SK-N-SH treated with all-trans-retinoic acid at 6 μM for 48 hours (cell line): ENCODE results near the gene SLC2A6.
A peak's percentile ranks its signal among the peaks of the same experiment; 100 is the strongest.

Experiments used
- ATAC-seq: fragments of 200-7000 bp; cut with Tn5 transposase; 3 replicates; pipeline ENCODE4 v1.9.1; 2020; ENCODE audit warnings: mild to moderate bottlenecking, moderate library complexity
- BACH2 ChIP-seq: fragments of 250-450 bp; sonication (Bioruptor Pico); IDR thresholded peaks from 2 replicates; pipeline ENCODE4 v1.9.0; 2021; ENCODE audit warnings: mild to moderate bottlenecking, borderline replicate concordance
- CSDC2 ChIP-seq: fragments of 250-450 bp; sonication (Bioruptor Pico); IDR thresholded peaks from 2 replicates; pipeline ENCODE4 v1.5.0; 2020; ENCODE audit warnings: mild to moderate bottlenecking, moderate library complexity
- ESRRG ChIP-seq: fragments of 250-450 bp; sonication (Bioruptor Pico); IDR thresholded peaks from 2 replicates; pipeline ENCODE4 v1.6.1; 2021; ENCODE audit warnings: mild to moderate bottlenecking
- GLIS3 ChIP-seq: fragments of 250-450 bp; sonication (Bioruptor Pico); IDR thresholded peaks from 2 replicates; pipeline ENCODE4 v1.5.0; 2020; ENCODE audit warnings: mild to moderate bottlenecking, moderate library complexity
- ISL1 ChIP-seq: fragments of 250-450 bp; sonication (Bioruptor Pico); IDR thresholded peaks from 2 replicates; pipeline ENCODE4 v2.1.2; 2022; ENCODE audit warnings: mild to moderate bottlenecking, moderate library complexity
- POU6F1 ChIP-seq: fragments of 250-450 bp; sonication (Bioruptor Pico); IDR thresholded peaks from 2 replicates; pipeline ENCODE4 v1.8.0; 2021; ENCODE audit warnings: low read depth, mild to moderate bottlenecking, moderate library complexity, borderline replicate concordance
- PPARA ChIP-seq: fragments of 250-450 bp; sonication (Bioruptor Pico); IDR thresholded peaks from 2 replicates; pipeline ENCODE4 v1.5.0; 2020; ENCODE audit warnings: mild to moderate bottlenecking, borderline replicate concordance
- RARB ChIP-seq: fragments of 250-450 bp; sonication (Bioruptor Pico); IDR thresholded peaks from 2 replicates; pipeline ENCODE4 v1.8.0; 2021; ENCODE audit warnings: mild to moderate bottlenecking, moderate library complexity
- TSHZ2 ChIP-seq: fragments of 250-450 bp; sonication (Bioruptor Pico); IDR thresholded peaks from 2 replicates; pipeline ENCODE4 v1.5.0; 2020; ENCODE audit warnings: mild to moderate bottlenecking, moderate library complexity
- ZFP3 ChIP-seq: fragments of 250-450 bp; sonication (Bioruptor Pico); IDR thresholded peaks from 2 replicates; pipeline ENCODE4 v1.5.0; 2020; ENCODE audit warnings: mild to moderate bottlenecking, moderate library complexity
- ZFP30 ChIP-seq: fragments of 450-650 bp; formaldehyde crosslinking; IDR thresholded peaks from 2 replicates; pipeline ENCODE4 v1.5.0; 2022; ENCODE audit warnings: mild to moderate bottlenecking, moderate library complexity
- ZNF565 ChIP-seq: fragments of 450-650 bp; formaldehyde crosslinking; conservative IDR thresholded peaks from 2 replicates; pipeline ENCODE4 v1.5.0; 2020; ENCODE audit warnings: low read depth, mild to moderate bottlenecking, moderate library complexity
- ZNF70 ChIP-seq: fragments of 450-650 bp; formaldehyde crosslinking; IDR thresholded peaks from 2 replicates; pipeline ENCODE4 v1.5.0; 2020; ENCODE audit warnings: mild to moderate bottlenecking, moderate library complexity
- ZNF8 ChIP-seq: fragments of 450-650 bp; formaldehyde crosslinking; IDR thresholded peaks from 2 replicates; pipeline ENCODE4 v1.5.0; 2020; ENCODE audit warnings: mild to moderate bottlenecking, moderate library complexity
- TF ChIP-seq, protein P1 (sequence below): fragments of 250-450 bp; sonication (Bioruptor Pico); IDR thresholded peaks from 2 replicates; pipeline ENCODE4 v1.8.0; 2020; ENCODE audit warnings: mild to moderate bottlenecking, moderate library complexity, borderline replicate concordance
- TF ChIP-seq, protein P2 (sequence below): fragments of 250-450 bp; sonication (Bioruptor Pico); IDR thresholded peaks from 2 replicates; pipeline ENCODE4 v1.5.1; 2020; ENCODE audit warnings: low read depth, mild to moderate bottlenecking, moderate library complexity
- TF ChIP-seq, protein P3 (sequence below): fragments of 250-450 bp; sonication (Bioruptor Pico); IDR thresholded peaks from 2 replicates; pipeline ENCODE4 v1.5.1; 2021; ENCODE audit warnings: mild to moderate bottlenecking, moderate library complexity

The SLC2A6 gene

GRCh38 chr9:133514460-133515239 is 35.8 kb upstream of the SLC2A6 start:
- peak; percentile 61 for ATAC-seq
- TF ChIP-seq POU6F1 (CRISPR knock-in tag) (no peak), ZNF565 (no peak), ISL1 (CRISPR knock-in tag) (no peak), ESRRG (CRISPR knock-in tag) (no peak), ZFP30 (no peak), GLIS3 (CRISPR knock-in tag) (no peak), RARB (CRISPR knock-in tag) (no peak), PPARA (no peak), CSDC2 (no peak), ZNF8 (CRISPR knock-in tag) (no peak), BACH2 (CRISPR knock-in tag) (no peak), ZFP3 (CRISPR knock-in tag) (no peak), ZNF70 (CRISPR knock-in tag) (no peak), TSHZ2 (no peak)
- TF ChIP-seq, protein P1, sequence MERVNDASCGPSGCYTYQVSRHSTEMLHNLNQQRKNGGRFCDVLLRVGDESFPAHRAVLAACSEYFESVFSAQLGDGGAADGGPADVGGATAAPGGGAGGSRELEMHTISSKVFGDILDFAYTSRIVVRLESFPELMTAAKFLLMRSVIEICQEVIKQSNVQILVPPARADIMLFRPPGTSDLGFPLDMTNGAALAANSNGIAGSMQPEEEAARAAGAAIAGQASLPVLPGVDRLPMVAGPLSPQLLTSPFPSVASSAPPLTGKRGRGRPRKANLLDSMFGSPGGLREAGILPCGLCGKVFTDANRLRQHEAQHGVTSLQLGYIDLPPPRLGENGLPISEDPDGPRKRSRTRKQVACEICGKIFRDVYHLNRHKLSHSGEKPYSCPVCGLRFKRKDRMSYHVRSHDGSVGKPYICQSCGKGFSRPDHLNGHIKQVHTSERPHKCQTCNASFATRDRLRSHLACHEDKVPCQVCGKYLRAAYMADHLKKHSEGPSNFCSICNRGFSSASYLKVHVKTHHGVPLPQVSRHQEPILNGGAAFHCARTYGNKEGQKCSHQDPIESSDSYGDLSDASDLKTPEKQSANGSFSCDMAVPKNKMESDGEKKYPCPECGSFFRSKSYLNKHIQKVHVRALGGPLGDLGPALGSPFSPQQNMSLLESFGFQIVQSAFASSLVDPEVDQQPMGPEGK (CRISPR knock-in tag): no peak
- TF ChIP-seq, protein P2, sequence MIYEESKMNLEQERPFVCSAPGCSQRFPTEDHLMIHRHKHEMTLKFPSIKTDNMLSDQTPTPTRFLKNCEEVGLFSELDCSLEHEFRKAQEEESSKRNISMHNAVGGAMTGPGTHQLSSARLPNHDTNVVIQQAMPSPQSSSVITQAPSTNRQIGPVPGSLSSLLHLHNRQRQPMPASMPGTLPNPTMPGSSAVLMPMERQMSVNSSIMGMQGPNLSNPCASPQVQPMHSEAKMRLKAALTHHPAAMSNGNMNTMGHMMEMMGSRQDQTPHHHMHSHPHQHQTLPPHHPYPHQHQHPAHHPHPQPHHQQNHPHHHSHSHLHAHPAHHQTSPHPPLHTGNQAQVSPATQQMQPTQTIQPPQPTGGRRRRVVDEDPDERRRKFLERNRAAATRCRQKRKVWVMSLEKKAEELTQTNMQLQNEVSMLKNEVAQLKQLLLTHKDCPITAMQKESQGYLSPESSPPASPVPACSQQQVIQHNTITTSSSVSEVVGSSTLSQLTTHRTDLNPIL (CRISPR knock-in tag): no peak

DNA sequence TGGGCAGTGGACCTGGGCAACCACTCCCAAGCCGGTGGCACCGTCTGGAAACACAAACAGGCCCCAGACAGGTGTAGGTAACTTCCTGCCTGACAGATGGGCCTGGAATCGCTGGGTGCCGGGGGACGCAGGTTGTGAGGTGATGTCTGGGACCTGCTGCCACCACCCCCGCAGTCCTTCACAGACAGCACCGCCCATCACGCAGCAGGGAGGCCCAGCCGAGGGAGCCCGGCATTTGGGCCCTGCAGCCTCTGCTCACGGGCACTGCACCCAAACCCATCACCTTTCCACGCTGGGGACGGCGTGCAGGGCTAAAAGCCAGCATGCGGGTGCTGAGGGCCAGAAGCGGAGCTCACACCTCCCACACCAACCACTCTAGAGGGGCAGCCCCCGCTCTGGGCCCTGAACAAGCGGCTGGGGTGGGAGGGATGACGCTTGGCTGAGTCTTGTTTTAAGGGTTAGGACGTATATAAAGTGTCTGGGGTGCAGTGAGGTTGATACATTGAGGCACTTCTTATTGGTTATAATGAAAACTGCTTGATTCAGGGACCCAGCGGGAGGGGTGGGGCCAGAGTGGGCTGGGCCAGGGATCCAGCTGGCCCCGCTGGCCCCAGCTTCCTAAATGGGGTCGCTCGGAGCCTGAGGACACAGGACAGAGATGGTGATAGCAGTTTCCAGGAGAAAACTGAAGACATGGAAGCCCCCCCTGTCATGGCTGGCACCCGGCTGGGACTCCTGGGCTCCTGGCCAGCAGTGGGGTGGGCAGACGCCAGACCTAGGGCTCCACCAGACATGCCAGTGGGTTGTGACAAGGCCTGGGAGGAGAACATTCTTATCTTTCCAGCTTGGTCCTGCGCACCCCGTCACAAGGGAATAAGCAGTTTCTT is 34.6 kb upstream of the SLC2A6 start:
- peak; percentile 31 for ATAC-seq
- TF ChIP-seq, protein P3, sequence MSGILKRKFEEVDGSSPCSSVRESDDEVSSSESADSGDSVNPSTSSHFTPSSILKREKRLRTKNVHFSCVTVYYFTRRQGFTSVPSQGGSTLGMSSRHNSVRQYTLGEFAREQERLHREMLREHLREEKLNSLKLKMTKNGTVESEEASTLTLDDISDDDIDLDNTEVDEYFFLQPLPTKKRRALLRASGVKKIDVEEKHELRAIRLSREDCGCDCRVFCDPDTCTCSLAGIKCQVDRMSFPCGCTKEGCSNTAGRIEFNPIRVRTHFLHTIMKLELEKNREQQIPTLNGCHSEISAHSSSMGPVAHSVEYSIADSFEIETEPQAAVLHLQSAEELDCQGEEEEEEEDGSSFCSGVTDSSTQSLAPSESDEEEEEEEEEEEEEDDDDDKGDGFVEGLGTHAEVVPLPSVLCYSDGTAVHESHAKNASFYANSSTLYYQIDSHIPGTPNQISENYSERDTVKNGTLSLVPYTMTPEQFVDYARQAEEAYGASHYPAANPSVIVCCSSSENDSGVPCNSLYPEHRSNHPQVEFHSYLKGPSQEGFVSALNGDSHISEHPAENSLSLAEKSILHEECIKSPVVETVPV (CRISPR knock-in tag): no peak
- TF ChIP-seq TSHZ2: 0 out of 2 replicates have a peak, but pooled peaks have one; percentile 17
